GM10266 (cell line): ENCODE results near the gene DCUN1D4.

ENCODE experiments used
- DNase-seq: peaks from one replicate; pipeline ENCODE4 v3.0.0; 2012; ENCODE audit errors: extremely low spot score
- TF ChIP-seq, protein P1 (sequence below): IDR thresholded peaks from 2 replicates; pipeline ENCODE4 v1.5.1; 2012; ENCODE audit warnings: mild to moderate bottlenecking, low read depth; ENCODE audit not compliant: control insufficient read depth, insufficient read depth; ENCODE audit errors: missing control alignments

DCUN1D4 gene

DNA sequence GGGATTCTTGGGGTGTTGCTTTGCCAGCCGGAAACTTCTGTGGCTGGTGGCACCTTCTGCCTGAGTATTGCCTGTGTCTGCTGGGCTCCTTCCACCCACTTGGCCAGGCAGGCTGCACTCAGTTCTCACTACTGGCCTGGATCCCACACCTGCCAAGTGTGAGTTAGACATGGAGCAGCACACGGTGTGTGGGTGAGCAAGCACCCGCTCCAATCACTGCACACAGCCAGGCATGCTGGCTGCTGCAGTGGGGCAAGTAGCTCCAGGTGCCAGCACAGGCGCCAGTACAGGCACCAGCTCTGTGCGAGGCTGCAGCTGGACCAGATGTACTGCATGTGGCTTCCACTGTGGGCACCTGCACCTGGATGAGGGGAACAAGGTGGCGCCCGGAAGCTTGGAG, 23.9 kb downstream of the DCUN1D4 start:
- TF ChIP-seq, protein P1, sequence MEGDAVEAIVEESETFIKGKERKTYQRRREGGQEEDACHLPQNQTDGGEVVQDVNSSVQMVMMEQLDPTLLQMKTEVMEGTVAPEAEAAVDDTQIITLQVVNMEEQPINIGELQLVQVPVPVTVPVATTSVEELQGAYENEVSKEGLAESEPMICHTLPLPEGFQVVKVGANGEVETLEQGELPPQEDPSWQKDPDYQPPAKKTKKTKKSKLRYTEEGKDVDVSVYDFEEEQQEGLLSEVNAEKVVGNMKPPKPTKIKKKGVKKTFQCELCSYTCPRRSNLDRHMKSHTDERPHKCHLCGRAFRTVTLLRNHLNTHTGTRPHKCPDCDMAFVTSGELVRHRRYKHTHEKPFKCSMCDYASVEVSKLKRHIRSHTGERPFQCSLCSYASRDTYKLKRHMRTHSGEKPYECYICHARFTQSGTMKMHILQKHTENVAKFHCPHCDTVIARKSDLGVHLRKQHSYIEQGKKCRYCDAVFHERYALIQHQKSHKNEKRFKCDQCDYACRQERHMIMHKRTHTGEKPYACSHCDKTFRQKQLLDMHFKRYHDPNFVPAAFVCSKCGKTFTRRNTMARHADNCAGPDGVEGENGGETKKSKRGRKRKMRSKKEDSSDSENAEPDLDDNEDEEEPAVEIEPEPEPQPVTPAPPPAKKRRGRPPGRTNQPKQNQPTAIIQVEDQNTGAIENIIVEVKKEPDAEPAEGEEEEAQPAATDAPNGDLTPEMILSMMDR = no peak
- DNase-seq = no peak

DNA sequence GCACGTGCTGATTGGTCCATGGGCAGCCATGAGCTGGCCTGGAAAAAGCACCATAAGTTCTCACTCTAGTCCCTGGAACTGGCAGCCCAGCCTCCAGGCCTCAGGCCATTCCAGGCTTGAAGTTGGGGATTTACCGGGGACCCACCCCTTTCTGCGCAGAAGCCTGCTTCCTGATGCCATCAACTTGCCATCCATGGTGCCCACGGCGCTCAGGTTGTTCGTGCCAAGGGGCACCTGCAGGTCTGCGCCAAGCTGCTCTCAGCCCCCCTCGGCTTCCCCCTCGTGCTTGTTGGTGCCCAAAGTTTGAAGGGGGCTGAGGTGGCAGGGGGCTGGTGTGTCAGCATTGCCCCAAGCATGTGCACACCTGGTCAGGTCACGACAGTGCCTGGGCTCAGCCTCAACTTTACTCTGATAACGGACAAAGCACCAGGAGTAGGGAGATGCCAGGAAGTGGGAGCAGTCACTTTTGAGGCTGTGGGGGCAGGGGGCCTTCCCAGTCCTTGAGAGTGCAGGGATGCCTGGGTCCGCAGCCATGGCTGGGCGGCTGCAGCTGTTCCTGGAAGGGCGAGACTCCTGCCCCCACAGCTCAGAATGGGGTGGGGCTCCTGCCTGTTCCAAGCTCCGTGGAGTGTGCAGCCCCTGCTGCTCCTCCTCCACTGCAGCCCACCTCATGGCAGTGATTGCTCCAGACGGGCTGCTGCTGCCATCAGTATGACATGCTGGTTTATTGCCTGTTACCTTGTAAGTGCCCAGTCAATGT, 24.9 kb downstream of the DCUN1D4 start:
- TF ChIP-seq, protein P1 = no peak
- no peak for DNase-seq

DNA sequence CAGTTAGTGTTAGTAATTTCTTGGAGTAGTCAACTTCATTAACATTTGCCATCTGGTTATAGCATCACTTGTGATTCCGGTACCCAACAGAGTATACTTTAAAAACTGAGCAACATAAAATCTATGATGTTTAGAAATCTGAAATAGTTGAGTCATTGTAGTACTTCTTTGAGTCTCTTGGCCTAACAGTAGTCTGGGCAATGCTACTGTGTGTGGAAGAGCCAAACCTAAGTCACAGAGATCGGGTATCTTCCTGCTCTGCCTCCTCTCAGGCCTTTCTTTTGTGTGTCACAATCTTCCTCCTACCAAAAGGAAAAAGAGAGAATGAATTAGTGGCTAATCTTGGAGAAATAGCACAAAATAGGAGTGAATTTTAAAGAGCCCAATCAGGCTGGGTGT, 25.5 kb downstream of the DCUN1D4 start:
- DNase-seq = no peak
- TF ChIP-seq, protein P1 = no peak

DNA sequence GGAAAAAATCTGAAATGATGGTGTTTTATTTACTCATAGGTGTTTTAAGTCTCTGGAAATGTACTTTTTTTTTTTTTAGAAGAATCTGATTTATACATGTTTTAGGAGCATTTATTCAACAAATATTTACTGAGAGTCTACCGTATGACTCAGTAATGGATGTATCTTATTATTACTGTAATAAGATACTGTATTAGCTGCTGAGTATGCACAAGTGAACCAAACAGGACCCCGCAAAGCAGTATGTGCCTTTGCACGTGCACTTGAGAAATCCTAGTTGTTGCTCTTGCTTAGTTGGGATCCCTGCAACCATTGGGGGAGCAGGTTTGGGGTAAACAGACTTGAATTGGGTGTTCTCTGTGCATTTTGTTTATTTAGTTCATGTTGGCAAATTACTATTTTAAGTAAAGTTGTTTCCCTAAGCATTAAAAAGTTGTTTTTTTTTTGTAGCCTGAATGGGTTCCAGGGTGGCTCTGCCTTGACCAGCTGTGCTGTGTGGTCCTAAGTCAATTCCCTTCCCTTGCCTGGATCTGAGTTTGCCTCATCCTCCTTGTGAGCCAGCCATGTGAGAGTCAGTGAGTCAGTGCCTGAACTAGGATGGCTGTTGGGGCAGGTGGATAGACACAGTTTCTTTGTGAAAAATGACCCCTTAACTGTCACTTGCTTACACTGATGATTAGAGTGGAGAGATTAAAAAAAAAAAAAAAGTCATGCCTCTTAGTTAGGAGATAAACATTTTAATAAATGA, 27.7 kb downstream of the DCUN1D4 start:
- DNase-seq = no peak

DNA sequence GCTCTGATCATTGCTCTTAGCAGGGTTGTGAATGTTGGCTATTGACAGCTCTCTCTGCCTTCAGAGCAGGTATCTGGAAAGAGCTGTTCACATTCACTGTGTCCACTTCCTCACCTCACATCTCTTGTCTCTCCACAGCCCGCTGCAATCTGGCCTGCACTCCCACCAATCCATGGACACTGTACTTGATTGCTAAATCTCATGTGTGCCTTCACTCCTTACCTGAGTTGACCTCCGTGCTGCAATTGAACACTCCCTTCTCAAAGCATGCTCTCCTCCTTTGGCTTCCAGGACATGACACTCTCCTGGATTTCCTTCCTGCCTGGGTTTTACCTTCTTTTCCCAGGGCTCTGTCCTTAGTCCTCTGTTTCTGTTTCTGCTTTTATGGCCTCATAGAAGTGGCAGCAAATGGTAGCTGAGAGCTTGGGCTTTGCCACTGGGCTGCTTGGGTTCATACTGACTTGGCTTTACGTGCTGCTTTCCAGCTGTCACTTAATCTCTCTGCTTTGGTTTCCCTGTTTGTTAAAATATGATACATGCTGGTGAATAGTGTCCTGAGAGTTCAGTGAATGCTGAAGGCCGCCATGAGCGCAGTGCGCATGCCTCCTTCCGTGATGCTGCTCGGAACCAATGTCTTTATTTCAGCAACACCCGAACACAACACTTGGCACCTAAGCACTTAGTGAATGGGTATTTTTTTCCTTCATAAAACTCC, 29.5 kb downstream of the DCUN1D4 start:
- DNase-seq = no peak
- TF ChIP-seq, protein P1 = no peak

More for the DNA sequence above, 27.7 kb downstream of the DCUN1D4 start:
- TF ChIP-seq, protein P1 = no peak

DNA sequence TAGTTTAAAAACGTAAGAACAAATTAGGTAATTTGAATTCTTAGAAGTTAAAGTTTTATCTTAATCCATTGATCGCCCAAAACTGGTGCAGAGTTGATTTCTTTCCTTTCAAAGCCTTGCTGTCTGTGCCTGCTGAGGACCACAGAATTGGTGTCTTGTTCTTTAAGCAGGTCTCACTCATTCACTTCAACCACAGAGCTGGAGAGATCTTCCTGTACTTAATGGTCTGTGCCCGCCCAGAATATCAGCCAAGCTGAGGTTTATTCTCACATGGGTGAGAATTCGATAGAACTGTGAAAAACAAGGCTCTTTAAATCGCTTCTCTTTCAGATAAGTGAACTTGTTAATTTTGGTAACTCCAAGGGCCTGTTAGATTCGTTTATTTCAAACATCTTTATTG, 31.6 kb downstream of the DCUN1D4 start:
- DNase-seq = no peak
- TF ChIP-seq, protein P1 = no peak
